Fibroblast of lung (primary cell): Measurements from ENCODE around the gene DKK3. TPM values are rescaled to one million over a fixed set of nuclear protein-coding genes. Genes with fewer than 3 reads are reported as not detected.

Source experiments
- DNase-seq, 2 donors: peaks; one replicate each; pipeline versions ENCODE4 v3.0.0 to v3.0.0-alpha.2; 2010; ENCODE audit warnings: low read depth in 2 of 2
- H2AFZ ChIP-seq: 2 replicates; pipeline ENCODE4 v1.5.1; 2012; ENCODE audit warnings: low read length, control low read depth, inconsistent platforms
- H3K27ac ChIP-seq: 2 replicates; pipeline ENCODE4 v1.5.1; 2011; ENCODE audit warnings: low read length, control low read depth; ENCODE audit not compliant: insufficient read depth
- H3K27me3 ChIP-seq: 2 replicates; pipeline ENCODE4 v1.5.1; 2011; ENCODE audit warnings: mild to moderate bottlenecking, low read length; ENCODE audit not compliant: control insufficient read depth, insufficient read depth
- H3K36me3 ChIP-seq: 2 replicates; pipeline ENCODE4 v1.5.1; 2011; ENCODE audit warnings: low read length; ENCODE audit not compliant: control insufficient read depth, insufficient read depth
- H3K4me1 ChIP-seq: 2 replicates; pipeline ENCODE4 v1.5.1; 2011; ENCODE audit warnings: low read length; ENCODE audit not compliant: control insufficient read depth, insufficient read depth; ENCODE audit errors: extremely low read depth
- H3K4me2 ChIP-seq: 2 replicates; pipeline ENCODE4 v1.5.1; 2011; ENCODE audit warnings: low read length, control low read depth; ENCODE audit not compliant: insufficient read depth; ENCODE audit errors: extremely low read depth
- H3K4me3 ChIP-seq, 4 experiments: fragments of 200-600 bp in 1 of 4; sonication (generic) in 1 of 4; replicated peaks in 1 of 4; 2 replicates each; pipeline ENCODE4 v1.5.1; 2011 to 2016; ENCODE audit warnings: low read length in 4 of 4, low read depth in 3 of 4, mild to moderate bottlenecking in 3 of 4, control low read depth in 2 of 4, inconsistent platforms in 1 of 4, mixed read lengths in 1 of 4; ENCODE audit not compliant: insufficient read depth in 1 of 4; ENCODE audit errors: control extremely low read depth in 1 of 4
- H3K79me2 ChIP-seq: 2 replicates; pipeline ENCODE4 v1.5.1; 2012; ENCODE audit warnings: mild to moderate bottlenecking, low read length, inconsistent platforms; ENCODE audit not compliant: control insufficient read depth, insufficient read depth
- H3K9ac ChIP-seq: 2 replicates; pipeline ENCODE4 v1.5.1; 2011; ENCODE audit warnings: mild to moderate bottlenecking, low read length, control low read depth; ENCODE audit not compliant: insufficient read depth
- H3K9me3 ChIP-seq: 2 replicates; pipeline ENCODE4 v1.5.1; 2012; ENCODE audit warnings: low read depth, low read length; ENCODE audit not compliant: control insufficient read depth, insufficient read depth
- H4K20me1 ChIP-seq: 2 replicates; pipeline ENCODE4 v1.5.1; 2011; ENCODE audit warnings: low read length; ENCODE audit not compliant: control insufficient read depth, insufficient read depth; ENCODE audit errors: extremely low read depth
- CTCF ChIP-seq, 2 donors: IDR thresholded peaks in 1 of 2; conservative IDR thresholded peaks in 1 of 2; 1 replicate in 1 of 2; 2 replicates in 1 of 2; pipeline ENCODE4 v1.5.1; 2011 to 2012; ENCODE audit warnings: low read length in 2 of 2, control low read depth in 1 of 2, inconsistent platforms in 1 of 2, low read depth in 1 of 2, mild to moderate bottlenecking in 1 of 2
- EZH2 ChIP-seq: IDR thresholded peaks from 2 replicates; pipeline ENCODE4 v1.5.1; 2012; ENCODE audit warnings: low read length, control low read depth, mild to moderate bottlenecking; ENCODE audit errors: missing control alignments
- polyA plus RNA-seq, 2 donors: library from polyadenylated mRNA; depleted of rRNA in 1 of 2; stranded (reverse) in 1 of 2; unstranded in 1 of 2; fragments of >200 nt; gene quantifications; 2 replicates each; pipeline ENCODE4 v1.2.1, GENCODE V29; 2011 to 2012; ENCODE audit warnings: missing spikeins in 1 of 2
- total RNA-seq: library from RNA; depleted of rRNA; stranded (reverse); fragments of >200 nt; gene quantifications from 2 replicates; pipeline ENCODE4 v1.2.1, GENCODE V29; 2014

The DKK3 gene
- total and polyA plus RNA-seq, 2 donors (not counting 1 experiment from before 2014, with no cell fraction given) = 1,064 to 1,566 TPM

GRCh38 chr11:11916981-11917399, 91.4 kb downstream of the DKK3 start:
- Histone ChIP-seq H3K4me1 (peaks cover 3% of the 10 kb centered on the region), H3K36me3 (no peaks in the 10 kb centered on the region), H3K27ac (peak overlapping the region; percentile 41), H3K9me3 (no peaks in the 10 kb centered on the region), H3K4me3 (no peak overlapping the region), H3K79me2 (no peaks in the 10 kb centered on the region), H3K27me3 (no peaks in the 10 kb centered on the region), H3K4me2 (peak overlapping the region; percentile 10), H4K20me1 (no peaks in the 10 kb centered on the region), H2AFZ (no peak overlapping the region), H3K9ac (no peak overlapping the region)
- DNase-seq = peak; percentile 74 to 95
- no peak for TF ChIP-seq EZH2
- TF ChIP-seq CTCF (conservative IDR thresholded peaks at IDR 0.05 in 1 of 2, IDR thresholded peaks at IDR 0.05 in 1 of 2; ENCODE audit: low read depth in 1 of 2, low read length in 2 of 2) = no peak

GRCh38 chr11:11915625-11916024, 92.8 kb downstream of the DKK3 start:
- no peak overlapping the region for H2AFZ ChIP-seq
- no peak for DNase-seq
- H3K27me3 ChIP-seq = no peaks in the 10 kb centered on the region
- H3K36me3 ChIP-seq = no peaks in the 10 kb centered on the region
- no peak overlapping the region for H3K9ac ChIP-seq
- no peaks in the 10 kb centered on the region for H3K79me2 ChIP-seq
- TF ChIP-seq EZH2 = no peak
- TF ChIP-seq CTCF (conservative IDR thresholded peaks at IDR 0.05 in 1 of 2, IDR thresholded peaks at IDR 0.05 in 1 of 2; ENCODE audit: low read depth in 1 of 2, low read length in 2 of 2) = no peak
- H3K4me2 ChIP-seq = no peak overlapping the region
- no peak overlapping the region for H3K4me3 ChIP-seq
- no peaks in the 10 kb centered on the region for H3K9me3 ChIP-seq
- H3K4me1 ChIP-seq = peaks cover 6% of the 10 kb centered on the region
- H3K27ac ChIP-seq = no peak overlapping the region
- no peaks in the 10 kb centered on the region for H4K20me1 ChIP-seq

GRCh38 chr11:11913395-11913794, 95.0 kb downstream of the DKK3 start:
- Histone ChIP-seq H2AFZ (no peak overlapping the region), H3K9me3 (no peaks in the 10 kb centered on the region), H4K20me1 (no peaks in the 10 kb centered on the region), H3K79me2 (no peaks in the 10 kb centered on the region), H3K27me3 (no peaks in the 10 kb centered on the region), H3K9ac (no peak overlapping the region), H3K4me2 (no peak overlapping the region), H3K36me3 (no peaks in the 10 kb centered on the region), H3K4me3 (no peak overlapping the region), H3K4me1 (peaks cover 12% of the 10 kb centered on the region), H3K27ac (no peak overlapping the region)
- DNase-seq = no peak
- TF ChIP-seq CTCF (conservative IDR thresholded peaks at IDR 0.05 in 1 of 2, IDR thresholded peaks at IDR 0.05 in 1 of 2; ENCODE audit: low read depth in 1 of 2, low read length in 2 of 2) = no peak
- no peak for TF ChIP-seq EZH2

Other genes starting within 250 kb of the DKK3 start
- 97.8 and 162 TPM in 2 replicates for gene USP47, start 166.7 kb downstream of the DKK3 start, total RNA-seq
- 26.2 and 40.3 TPM in 2 replicates for gene USP47, start 166.7 kb downstream of the DKK3 start, polyA plus RNA-seq
- 88.6 and 275 TPM in 2 replicates for gene MICAL2, start 102.0 kb upstream of the DKK3 start, total RNA-seq
- gene MICAL2, start 102.0 kb upstream of the DKK3 start, polyA plus RNA-seq = 78.5 and 120 TPM in 2 replicates